ENCODE measurements around the gene WDR72.
"Not testable (repeated sequence)": the region's sequence is repeated elsewhere in the genome, so short reads cannot be mapped to it uniquely, and the experiment has no call there.

Gene WDR72

DNA sequence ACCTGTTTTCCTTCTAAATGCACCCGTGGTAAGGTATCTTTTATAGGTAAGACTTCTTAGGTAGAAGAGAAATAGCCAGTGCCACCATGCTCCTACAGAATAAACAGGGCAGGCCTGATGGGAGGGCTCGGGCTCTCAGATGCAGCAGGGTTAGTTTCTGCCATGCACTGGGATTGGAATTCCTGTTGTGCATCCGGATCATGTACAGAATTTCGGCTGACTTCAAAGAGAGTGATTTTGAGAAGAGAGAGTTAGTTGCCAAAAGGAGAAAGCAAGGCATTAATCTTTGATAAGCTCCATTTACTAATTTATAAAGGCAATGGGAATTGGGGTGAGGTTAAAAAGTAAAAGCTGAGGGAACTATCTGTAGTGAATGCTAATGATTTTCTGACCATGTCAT, 211.2 kb downstream of the WDR72 start:
- TF ChIP-seq, protein P1, sequence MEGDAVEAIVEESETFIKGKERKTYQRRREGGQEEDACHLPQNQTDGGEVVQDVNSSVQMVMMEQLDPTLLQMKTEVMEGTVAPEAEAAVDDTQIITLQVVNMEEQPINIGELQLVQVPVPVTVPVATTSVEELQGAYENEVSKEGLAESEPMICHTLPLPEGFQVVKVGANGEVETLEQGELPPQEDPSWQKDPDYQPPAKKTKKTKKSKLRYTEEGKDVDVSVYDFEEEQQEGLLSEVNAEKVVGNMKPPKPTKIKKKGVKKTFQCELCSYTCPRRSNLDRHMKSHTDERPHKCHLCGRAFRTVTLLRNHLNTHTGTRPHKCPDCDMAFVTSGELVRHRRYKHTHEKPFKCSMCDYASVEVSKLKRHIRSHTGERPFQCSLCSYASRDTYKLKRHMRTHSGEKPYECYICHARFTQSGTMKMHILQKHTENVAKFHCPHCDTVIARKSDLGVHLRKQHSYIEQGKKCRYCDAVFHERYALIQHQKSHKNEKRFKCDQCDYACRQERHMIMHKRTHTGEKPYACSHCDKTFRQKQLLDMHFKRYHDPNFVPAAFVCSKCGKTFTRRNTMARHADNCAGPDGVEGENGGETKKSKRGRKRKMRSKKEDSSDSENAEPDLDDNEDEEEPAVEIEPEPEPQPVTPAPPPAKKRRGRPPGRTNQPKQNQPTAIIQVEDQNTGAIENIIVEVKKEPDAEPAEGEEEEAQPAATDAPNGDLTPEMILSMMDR (IDR thresholded peaks at IDR 0.05; ENCODE audit: low read length, missing control alignments) = no peak
- no peak overlapping the region for H3K4me3 ChIP-seq (replicated peaks; ENCODE audit: low read depth, low read length)
- DNase-seq (ENCODE audit: low read depth) = no peak

DNA sequence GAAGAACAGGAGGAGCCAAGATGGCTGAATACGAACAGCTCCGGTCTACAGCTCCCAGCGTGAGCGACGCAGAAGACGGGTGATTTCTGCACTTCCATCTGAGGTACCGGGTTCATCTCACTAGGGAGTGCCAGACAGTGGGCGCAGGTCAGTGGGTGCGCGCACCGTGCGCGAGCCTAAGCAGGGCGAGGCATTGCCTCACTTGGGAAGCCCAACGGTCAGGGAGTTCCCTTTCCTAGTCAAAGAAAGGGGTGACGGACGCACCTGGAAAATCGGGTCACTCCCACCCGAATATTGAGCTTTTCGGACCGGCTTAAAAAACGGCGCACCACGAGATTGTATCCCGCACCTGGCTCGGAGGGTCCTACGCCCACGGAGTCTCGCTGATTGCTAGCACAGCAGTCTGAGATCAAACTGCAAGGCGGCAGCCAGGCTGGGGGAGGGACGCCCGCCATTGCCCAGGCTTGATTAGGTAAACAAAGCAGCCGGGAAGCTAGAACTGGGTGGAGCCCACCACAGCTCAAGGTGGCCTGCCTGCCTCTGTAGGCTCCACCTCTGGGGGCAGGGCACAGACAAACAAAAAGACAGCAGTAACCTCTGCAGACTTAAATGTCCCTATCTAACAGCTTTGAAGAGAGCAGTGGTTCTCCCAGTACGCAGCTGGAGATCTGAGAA, 218.7 kb downstream of the WDR72 start:
- not testable (repeated sequence) for DNase-seq (ENCODE audit: low read depth); H3K4me3 ChIP-seq (replicated peaks; ENCODE audit: low read depth, low read length)

DNA sequence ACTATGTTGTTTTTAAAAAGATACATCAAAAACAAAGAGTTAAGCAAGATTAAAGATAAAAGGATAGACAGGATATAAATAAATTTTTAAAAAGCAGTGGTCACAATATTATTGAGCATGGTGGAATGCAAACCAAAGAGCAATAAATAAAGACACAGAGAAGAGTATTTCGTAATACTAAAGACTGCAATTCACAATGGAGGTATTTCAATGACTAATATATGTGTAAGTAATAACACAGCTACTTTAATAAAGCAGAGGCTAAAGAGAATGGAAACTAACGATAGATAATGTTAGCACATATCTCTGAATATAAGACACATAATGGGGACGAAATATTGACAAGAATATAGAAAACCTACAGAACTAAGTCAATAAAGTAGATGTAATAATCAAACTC, 219.6 kb downstream of the WDR72 start:
- no peak overlapping the region for H3K4me3 ChIP-seq (replicated peaks; ENCODE audit: low read depth, low read length)
- DNase-seq (ENCODE audit: low read depth) = no peak
- TF ChIP-seq, protein P1 (IDR thresholded peaks at IDR 0.05; ENCODE audit: low read length, missing control alignments) = no peak

DNA sequence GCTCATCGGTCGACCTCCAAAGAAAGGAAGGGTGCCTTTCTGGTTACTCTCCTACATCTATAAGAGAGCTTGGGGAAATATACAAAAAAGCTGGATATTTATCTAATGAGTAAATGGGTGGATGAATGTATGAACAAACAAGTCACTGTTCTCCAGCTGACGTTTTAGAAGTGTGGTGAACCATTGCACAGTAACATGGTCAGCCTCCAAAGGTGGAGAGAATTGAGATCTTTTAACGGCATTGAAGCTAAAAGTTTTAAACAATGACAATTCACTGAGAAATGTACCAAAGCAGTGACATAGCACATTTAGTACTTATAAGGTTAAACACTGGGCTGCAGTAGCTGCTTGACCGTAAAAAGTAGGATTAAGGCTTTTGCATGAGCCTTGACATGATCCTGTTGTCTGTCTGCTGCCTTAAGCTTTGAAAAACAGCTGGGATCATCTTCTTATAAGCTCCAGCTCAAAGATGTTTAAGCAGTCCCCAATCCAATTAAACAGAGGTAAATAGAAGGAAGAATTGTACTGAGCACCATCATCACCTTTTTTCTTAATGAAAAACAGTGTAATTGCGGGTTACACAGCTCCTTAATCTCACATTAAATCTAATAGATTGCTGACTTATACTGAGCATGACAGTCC, 222.9 kb downstream of the WDR72 start:
- TF ChIP-seq, protein P1 (IDR thresholded peaks at IDR 0.05; ENCODE audit: low read length, missing control alignments) = no peak
- no peak overlapping the region for H3K4me3 ChIP-seq (replicated peaks; ENCODE audit: low read depth, low read length)
- DNase-seq (ENCODE audit: low read depth) = no peak

DNA sequence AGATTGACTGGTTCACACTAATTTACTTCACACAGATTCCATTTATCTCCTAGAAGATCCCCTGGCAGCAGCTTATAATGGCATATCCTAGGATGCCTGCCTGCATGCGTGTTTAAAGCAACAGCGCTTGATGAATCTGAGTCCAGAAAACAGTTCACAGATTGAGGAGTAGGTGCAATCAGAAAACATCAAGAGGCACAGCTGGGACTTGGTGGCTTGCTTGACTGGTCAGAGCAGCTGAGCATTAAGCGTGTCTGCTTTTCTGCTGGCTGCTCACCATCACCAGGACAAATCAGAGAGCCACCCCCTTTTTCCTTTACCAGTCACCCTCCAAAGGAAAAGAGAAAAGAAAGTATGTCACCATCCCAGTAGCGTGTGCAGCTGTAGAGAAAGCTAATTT, 223.6 kb downstream of the WDR72 start:
- H3K4me3 ChIP-seq (replicated peaks; ENCODE audit: low read depth, low read length) = no peak overlapping the region
- no peak for DNase-seq (ENCODE audit: low read depth)
- TF ChIP-seq, protein P1 (IDR thresholded peaks at IDR 0.05; ENCODE audit: low read length, missing control alignments) = no peak

DNA sequence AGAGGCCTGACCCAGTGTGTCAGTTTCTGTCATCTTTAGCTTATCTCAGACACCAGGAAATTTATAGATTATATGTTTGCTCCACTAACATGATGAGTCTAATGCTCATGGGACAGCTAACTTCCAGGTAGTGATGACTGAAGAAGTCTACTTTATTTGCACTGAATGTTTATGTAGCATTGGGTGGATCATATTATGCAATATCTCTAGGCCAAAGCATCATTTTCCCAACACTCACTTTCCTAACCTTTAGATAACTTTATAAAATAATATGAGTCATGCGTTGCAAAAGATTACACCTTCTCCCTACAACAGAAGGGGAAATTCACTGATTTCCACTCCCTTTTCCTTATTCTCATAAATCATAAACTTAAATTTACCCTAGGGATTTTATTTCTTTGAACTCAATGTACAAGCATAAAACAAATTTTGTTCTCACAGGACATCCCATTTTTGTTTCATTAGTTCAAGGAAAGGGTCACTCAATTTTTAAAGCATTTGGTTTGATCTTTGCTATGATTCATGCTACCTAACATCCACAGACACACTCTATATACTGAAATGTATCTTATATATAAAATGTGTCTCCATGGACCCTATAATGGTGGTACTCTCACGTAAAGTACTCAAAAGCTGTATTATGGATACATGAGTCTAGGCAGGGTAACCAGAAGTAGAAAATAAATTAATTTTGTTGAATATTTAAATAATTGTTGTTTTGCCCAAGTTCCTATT, 225.2 kb downstream of the WDR72 start:
- no peak for DNase-seq (ENCODE audit: low read depth)
- TF ChIP-seq, protein P1 (IDR thresholded peaks at IDR 0.05; ENCODE audit: low read length, missing control alignments) = no peak
- H3K4me3 ChIP-seq (replicated peaks; ENCODE audit: low read depth, low read length) = no peak overlapping the region

DNA sequence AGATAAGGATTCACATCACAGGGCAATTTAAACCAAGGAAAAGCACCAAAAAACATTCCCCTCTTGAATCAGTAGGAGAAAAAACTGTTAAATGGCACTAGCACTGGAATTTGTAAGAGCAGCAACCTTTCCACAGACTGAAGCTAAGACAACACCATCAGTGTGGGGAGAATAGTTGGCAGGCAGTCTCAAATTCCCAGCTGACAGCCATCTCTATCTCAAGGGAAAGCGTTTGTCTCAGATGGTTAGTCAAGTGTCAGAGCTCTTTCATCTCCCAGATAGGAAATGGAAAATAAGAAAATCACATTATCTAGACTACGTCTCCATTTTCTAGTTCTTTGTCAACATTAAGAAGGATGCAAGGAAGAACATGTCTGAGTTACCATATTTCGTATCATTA, 228.7 kb downstream of the WDR72 start:
- TF ChIP-seq, protein P1 (IDR thresholded peaks at IDR 0.05; ENCODE audit: low read length, missing control alignments) = no peak
- no peak overlapping the region for H3K4me3 ChIP-seq (replicated peaks; ENCODE audit: low read depth, low read length)
- DNase-seq (ENCODE audit: low read depth) = no peak

Measured in fibroblast of pulmonary artery (primary cell).